Spleen (tissue), 13 donors: ENCODE data around the gene DYRK1B. TPM values are rescaled to one million over a fixed set of nuclear protein-coding genes. Genes with fewer than 3 reads are reported as not detected.
"Not testable (repeated sequence)": the region's sequence is repeated elsewhere in the genome, so short reads cannot be mapped to it uniquely, and the experiment has no call there.

ENCODE experiments used
- DNase-seq: peaks from one replicate; pipeline ENCODE4 v3.0.0-alpha.2; 2020
- H3K27ac ChIP-seq, 8 donors: fragments of 200-600 bp; sonication (generic) in 7 of 8; 1 replicate in 4 of 8; 2 replicates in 4 of 8; pipeline versions ENCODE4 v1.5.0 to v1.8.0; 2016 to 2021; ENCODE audit warnings: inconsistent platforms in 4 of 8, mild to moderate bottlenecking in 4 of 8, moderate library complexity in 1 of 8
- H3K27me3 ChIP-seq, 7 donors: fragments of 200-600 bp; sonication (generic) in 6 of 7; replicated peaks in 1 of 7; 1 replicate in 4 of 7; 2 replicates in 3 of 7; pipeline versions ENCODE4 v1.5.0 to v1.8.0; 2016 to 2021; ENCODE audit warnings: inconsistent platforms in 3 of 7, mild to moderate bottlenecking in 1 of 7
- H3K36me3 ChIP-seq, 6 donors: fragments of 200-600 bp; sonication (generic) in 5 of 6; 1 replicate in 4 of 6; 2 replicates in 2 of 6; pipeline versions ENCODE4 v1.5.0 to v1.8.0; 2016 to 2021; ENCODE audit warnings: inconsistent platforms in 2 of 6
- H3K4me1 ChIP-seq, 6 donors: fragments of 200-600 bp; sonication (generic) in 5 of 6; 1 replicate in 3 of 6; 2 replicates in 3 of 6; pipeline versions ENCODE4 v1.5.0 to v1.8.0; 2016 to 2021; ENCODE audit warnings: inconsistent platforms in 3 of 6
- H3K4me3 ChIP-seq, 8 donors: fragments of 200-600 bp; sonication (generic) in 7 of 8; 1 replicate in 4 of 8; 2 replicates in 4 of 8; pipeline versions ENCODE4 v1.5.0 to v1.8.0; 2016 to 2021; ENCODE audit warnings: inconsistent platforms in 4 of 8, mild to moderate bottlenecking in 4 of 8, moderate library complexity in 2 of 8
- H3K9me3 ChIP-seq, 8 donors: fragments of 200-600 bp; sonication (generic) in 7 of 8; 1 replicate in 4 of 8; 2 replicates in 4 of 8; pipeline versions ENCODE4 v1.5.0 to v1.8.0; 2016 to 2021; ENCODE audit warnings: inconsistent platforms in 4 of 8
- POLR2A ChIP-seq, 3 donors: fragments of 450-650 bp; IDR thresholded peaks; one replicate each; pipeline ENCODE4 v1.5.1; 2017; ENCODE audit warnings: antibody characterized with exemption in 3 of 3, mild to moderate bottlenecking in 1 of 3
- POLR2AphosphoS5 ChIP-seq, 3 donors: sonication (generic); formaldehyde crosslinking; IDR thresholded peaks; one replicate each; pipeline ENCODE4 v1.5.1; 2017; ENCODE audit warnings: antibody characterized with exemption in 3 of 3
- WGBS, 5 donors: extraction: QIAGEN DNeasy Blood & Tissue Kit in 3 of 5; methylation state at CpG; one replicate each; pipeline versions ENCODE4 v1.1.5 to v1.1.7; 2013 to 2018; 5-methylcytosine and 5-hydroxymethylcytosine counted together
- intact Hi-C: fragments of 100-400 bp; cut with DNase I; formaldehyde crosslinking; loops from one replicate; pipeline ENCODE4 v1.15.0; 2023; ENCODE audit warnings: low total_unique reads
- long read RNA-seq, 2 donors: transcript quantifications; one replicate each; lab custom pipeline, GENCODE V29; 2026
- polyA plus RNA-seq, 3 donors: library from polyadenylated mRNA; stranded (reverse); fragments of 200-250 nt; gene quantifications; one replicate each; pipeline ENCODE4 v1.2.1, GENCODE V29; 2013
- total RNA-seq, 7 donors: library from RNA; depleted of rRNA in 3 of 7; stranded (reverse); fragments of >200 nt in 3 of 7; fragmentation: NEBNext Ultra II Directional in 4 of 7; extraction: Animal tissue kit (Norgen Biotek cat#: 25700) in 4 of 7; gene quantifications; one replicate each; pipeline versions ENCODE4 v1.1.0 to v1.2.1, GENCODE V29; 2016 to 2021
- TF ChIP-seq, protein P1 (sequence below), 11 experiments: fragments of 200-600 bp in 7 of 11; fragments of 450-650 bp in 4 of 11; sonication (generic) in 4 of 11; IDR thresholded peaks in 8 of 11; conservative IDR thresholded peaks in 3 of 11; 1 replicate in 7 of 11; 2 replicates in 4 of 11; pipeline versions ENCODE4 v1.4.0 to v1.8.0; 2016 to 2021; ENCODE audit warnings: antibody characterized with exemption in 11 of 11, inconsistent platforms in 4 of 11, mild to moderate bottlenecking in 1 of 11
- donor health status: healthy with polysubstance abuse.
- donor health status: DM: no; HTN: no; CAD: no; lungs with moderate emphysema.
- donor health status: DM: no; HTN: no; CAD: no.
- donor health status: Bipolar disorder and iron deficiency.
- donor health status: healthy.
- donor health status: DM: no; HTN: no; CAD: no.
- donor health status: DM: yes; HTN: yes; CAD: no.

Gene DYRK1B
- total RNA-seq, result 10 to 100 TPM; 15.1 to 32.7 (median 18.8) TPM
- polyA plus RNA-seq, result 10 to 100 TPM; 11.2 to 19.8 (median 13.6) TPM
- long read RNA-seq, donor 1, partial matches to known transcripts, result 6 of 12 reads
- long read RNA-seq, donor 1, other reads (novel, unspliced or antisense), result 0 of 12 reads
- long read RNA-seq, donor 2, transcript DYRK1B-201 (11 exons, 2,535 nt), result major isoform, 5 of 6 reads
- long read RNA-seq, donor 2, partial matches to known transcripts, result 0 of 6 reads
- long read RNA-seq, donor 2, other reads (novel, unspliced or antisense), result 0 of 6 reads

- peak within 1 kb of the TSS; percentile 69 to 93 (median 90) for H3K27ac ChIP-seq
- intact Hi-C loops, result no loop called here
These were observed at the start of gene DYRK1B for GRCh38 chr19:39833464-39834286. Gene DYRK1B, minus strand, starts transcription at chr19:39834162. Its CDS starts 2,295 bp downstream, at chr19:39831867.

GRCh38 chr19:39882645-39883044 is 48.7 kb upstream of the DYRK1B start:
- H3K36me3 ChIP-seq, H3K4me1 ChIP-seq, H3K4me3 ChIP-seq, H3K27ac ChIP-seq, H3K9me3 ChIP-seq, DNase-seq, H3K27me3 ChIP-seq, intact Hi-C loops: not testable (repeated sequence)
- WGBS, 5 donors, result 82 to 97% (median 87%) methylated on average over 5 to 6 of the region's 10 CpGs

More at GRCh38 chr19:39833464-39834286, at the start of gene DYRK1B:
- 0 to 1% (median 1%) methylated on average over 8 to 58 of the region's 59 CpGs for WGBS, 5 donors
- peak in 1 of 3 donors; percentile 15 for TF ChIP-seq POLR2A (IDR thresholded peaks at IDR 0.05)
- TF ChIP-seq, protein P1, sequence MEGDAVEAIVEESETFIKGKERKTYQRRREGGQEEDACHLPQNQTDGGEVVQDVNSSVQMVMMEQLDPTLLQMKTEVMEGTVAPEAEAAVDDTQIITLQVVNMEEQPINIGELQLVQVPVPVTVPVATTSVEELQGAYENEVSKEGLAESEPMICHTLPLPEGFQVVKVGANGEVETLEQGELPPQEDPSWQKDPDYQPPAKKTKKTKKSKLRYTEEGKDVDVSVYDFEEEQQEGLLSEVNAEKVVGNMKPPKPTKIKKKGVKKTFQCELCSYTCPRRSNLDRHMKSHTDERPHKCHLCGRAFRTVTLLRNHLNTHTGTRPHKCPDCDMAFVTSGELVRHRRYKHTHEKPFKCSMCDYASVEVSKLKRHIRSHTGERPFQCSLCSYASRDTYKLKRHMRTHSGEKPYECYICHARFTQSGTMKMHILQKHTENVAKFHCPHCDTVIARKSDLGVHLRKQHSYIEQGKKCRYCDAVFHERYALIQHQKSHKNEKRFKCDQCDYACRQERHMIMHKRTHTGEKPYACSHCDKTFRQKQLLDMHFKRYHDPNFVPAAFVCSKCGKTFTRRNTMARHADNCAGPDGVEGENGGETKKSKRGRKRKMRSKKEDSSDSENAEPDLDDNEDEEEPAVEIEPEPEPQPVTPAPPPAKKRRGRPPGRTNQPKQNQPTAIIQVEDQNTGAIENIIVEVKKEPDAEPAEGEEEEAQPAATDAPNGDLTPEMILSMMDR (IDR thresholded peaks at IDR 0.05 in 8 of 11, conservative IDR thresholded peaks at IDR 0.05 in 3 of 11), result no peak
- TF ChIP-seq POLR2AphosphoS5 (IDR thresholded peaks at IDR 0.05), result peak; percentile 72 to 87 (median 84)
- peak; percentile 98 for DNase-seq
- Histone ChIP-seq H3K4me1 (peaks cover 10 to 53% (median 26%) of the 10 kb centered on the region in 6 donors), H3K4me3 (peak within 1 kb of the TSS; percentile 99 to 100 (median 100)), H3K27me3 (no peaks in the 10 kb centered on the region), H3K9me3 (no peaks in the 10 kb centered on the region), H3K36me3 (peaks cover 0 to 76% (median 58%) of the 10 kb centered on the region in 6 donors)

- H3K4me1 ChIP-seq, H3K27ac ChIP-seq, H3K27me3 ChIP-seq, intact Hi-C loops, H3K9me3 ChIP-seq, H3K4me3 ChIP-seq, DNase-seq, H3K36me3 ChIP-seq: not testable (repeated sequence)
- WGBS, 5 donors, result 6 to 13% (median 12%) methylated on average over 11 to 15 of the region's 15 CpGs
- TF ChIP-seq, protein P1 (IDR thresholded peaks at IDR 0.05 in 8 of 11, conservative IDR thresholded peaks at IDR 0.05 in 3 of 11), result peak in 6 of 11 experiments; percentile 9 to 41 (median 32)
These were observed 47.6 kb upstream of the DYRK1B start for GRCh38 chr19:39881495-39882110.

DNA sequence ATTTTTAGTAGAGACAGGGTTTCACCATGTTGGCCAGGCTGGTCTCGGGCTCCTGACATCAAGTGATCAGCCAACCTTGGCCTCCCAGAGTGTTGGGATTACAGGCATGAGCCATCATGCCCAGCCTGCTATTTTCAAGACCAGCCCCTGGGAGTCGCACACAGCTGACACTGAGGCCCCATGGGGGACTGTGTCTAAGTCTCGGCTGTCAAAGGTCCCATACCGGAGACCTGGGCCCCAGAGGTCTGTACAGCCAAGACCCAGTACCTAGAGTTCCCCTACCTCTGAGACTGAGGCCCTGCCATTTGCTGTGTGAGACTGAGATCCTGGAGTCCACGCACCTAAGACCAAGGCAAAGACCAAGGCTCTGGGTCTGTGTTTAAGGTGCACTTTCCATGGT is 46.3 kb upstream of the DYRK1B start:
- DNase-seq, H3K27ac ChIP-seq, intact Hi-C loops, H3K9me3 ChIP-seq, H3K36me3 ChIP-seq, H3K27me3 ChIP-seq, H3K4me1 ChIP-seq, H3K4me3 ChIP-seq: not testable (repeated sequence)
- 88 to 100% (median 90%) methylated on average over 1 to 4 of the region's 5 CpGs for WGBS, 5 donors

GRCh38 chr19:39879796-39880195 is 45.8 kb upstream of the DYRK1B start:
- H3K4me1 ChIP-seq, H3K4me3 ChIP-seq, H3K27me3 ChIP-seq, H3K9me3 ChIP-seq, H3K36me3 ChIP-seq, DNase-seq, H3K27ac ChIP-seq, intact Hi-C loops: not testable (repeated sequence)
- 80 to 94% (median 91%) methylated on average over 1 to 6 of the region's 8 CpGs for WGBS, 5 donors

- H3K9me3 ChIP-seq, H3K27ac ChIP-seq, H3K27me3 ChIP-seq, H3K4me1 ChIP-seq, H3K4me3 ChIP-seq, H3K36me3 ChIP-seq, intact Hi-C loops, DNase-seq: not testable (repeated sequence)
- WGBS, 5 donors, result 67 to 93% (median 81%) methylated on average over 10 to 11 of the region's 11 CpGs
These were observed 44.9 kb upstream of the DYRK1B start for GRCh38 chr19:39878866-39879265.
